Memory B cell (primary cell): ENCODE results near the gene CSNK1A1.
"Not testable (repeated sequence)": the region's sequence is repeated elsewhere in the genome, so short reads cannot be mapped to it uniquely, and the experiment has no call there.

ENCODE experiments used
- ATAC-seq: fragments of 150-1000 bp; cut with Tn5 transposase; 2 replicates; pipeline ENCODE4 v1.10.0; 2021; ENCODE audit warnings: low read depth, mild to moderate bottlenecking, moderate library complexity
- DNase-seq, 2 donors: peaks; one replicate each; pipeline ENCODE4 v3.0.0; 2022; ENCODE audit warnings: low spot score in 2 of 2
- H3K27ac Mint-ChIP-seq: one replicate; pipeline ENCODE4 v1.8.0; 2022; ENCODE audit warnings: mild to moderate bottlenecking, moderate library complexity, mixed read lengths
- H3K27me3 Mint-ChIP-seq: one replicate; pipeline ENCODE4 v1.8.0; 2022; ENCODE audit warnings: mixed read lengths
- H3K36me3 Mint-ChIP-seq: one replicate; pipeline ENCODE4 v1.8.0; 2022; ENCODE audit warnings: mild to moderate bottlenecking, mixed read lengths
- H3K4me1 Mint-ChIP-seq: one replicate; pipeline ENCODE4 v1.8.0; 2022; ENCODE audit warnings: mixed read lengths
- H3K4me3 Mint-ChIP-seq: one replicate; pipeline ENCODE4 v1.8.0; 2022; ENCODE audit warnings: mild to moderate bottlenecking, moderate library complexity, mixed read lengths
- H3K9me3 Mint-ChIP-seq: one replicate; pipeline ENCODE4 v1.8.0; 2022; ENCODE audit warnings: mixed read lengths

Gene CSNK1A1

GRCh38 chr5:149481485-149481884 lies 69.8 kb downstream of the CSNK1A1 start:
- no peak for DNase-seq
- Mint-ChIP-seq H3K4me1 (no peaks in the 10 kb centered on the region), H3K36me3 (no peaks in the 10 kb centered on the region), H3K27ac (no peak overlapping the region), H3K9me3 (no peaks in the 10 kb centered on the region), H3K27me3 (peaks cover 6% of the 10 kb centered on the region), H3K4me3 (no peak overlapping the region)
- ATAC-seq: no peak

DNA sequence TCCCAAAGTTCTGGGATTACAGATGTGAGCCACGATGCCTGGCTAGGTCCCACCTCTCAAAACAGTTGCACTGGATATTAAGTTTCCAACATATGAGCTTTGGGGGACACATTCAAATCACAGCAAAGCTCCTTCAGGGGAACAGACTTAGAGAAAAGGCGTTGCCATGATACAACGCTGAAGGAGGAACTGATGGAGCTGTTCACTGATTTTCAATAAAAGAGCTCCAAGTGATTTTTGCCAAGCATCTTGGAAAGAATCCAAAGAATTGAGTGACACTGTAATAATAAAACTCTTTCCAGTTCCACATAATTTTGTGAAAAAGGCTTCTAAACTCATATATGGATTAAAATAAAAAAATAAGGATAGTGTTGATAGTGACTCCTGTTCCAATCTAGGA lies 72.5 kb downstream of the CSNK1A1 start:
- Mint-ChIP-seq H3K4me1 (no peaks in the 10 kb centered on the region), H3K27ac (no peak overlapping the region), H3K4me3 (no peak overlapping the region), H3K9me3 (no peaks in the 10 kb centered on the region), H3K27me3 (peaks cover 8% of the 10 kb centered on the region), H3K36me3 (no peaks in the 10 kb centered on the region)
- DNase-seq (no peak), ATAC-seq (no peak)

GRCh38 chr5:149475777-149476176 lies 75.5 kb downstream of the CSNK1A1 start:
- Mint-ChIP-seq H3K9me3 (no peaks in the 10 kb centered on the region), H3K36me3 (no peaks in the 10 kb centered on the region), H3K4me3 (no peak overlapping the region), H3K4me1 (no peaks in the 10 kb centered on the region), H3K27ac (no peak overlapping the region), H3K27me3 (peaks cover 10% of the 10 kb centered on the region)
- DNase-seq (no peak), ATAC-seq (no peak)

DNA sequence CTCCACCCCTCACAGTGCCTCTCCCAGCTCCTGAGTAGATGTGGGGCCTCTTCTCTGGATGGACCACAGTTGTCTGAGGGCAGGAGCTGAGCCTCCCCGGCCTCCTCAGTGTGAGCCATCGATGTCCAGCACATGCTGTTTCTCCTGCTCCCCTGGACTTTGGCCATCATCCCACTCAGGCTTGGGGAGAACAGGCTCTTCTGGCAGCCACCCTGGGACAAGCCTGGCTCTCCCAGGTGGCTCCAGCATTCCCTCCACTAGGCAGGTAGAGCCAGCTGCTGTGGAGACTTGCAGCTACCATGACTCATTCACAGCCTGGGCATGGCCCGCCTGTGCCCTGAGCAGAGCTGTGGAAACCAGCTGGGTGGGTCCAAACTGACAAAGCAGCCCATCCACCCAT lies 77.0 kb downstream of the CSNK1A1 start:
- no peak overlapping the region for H3K27ac Mint-ChIP-seq
- H3K27me3 Mint-ChIP-seq: peaks cover 10% of the 10 kb centered on the region
- no peaks in the 10 kb centered on the region for H3K4me1 Mint-ChIP-seq
- no peak overlapping the region for H3K4me3 Mint-ChIP-seq
- no peak for DNase-seq
- no peaks in the 10 kb centered on the region for H3K36me3 Mint-ChIP-seq
- H3K9me3 Mint-ChIP-seq: no peaks in the 10 kb centered on the region
- ATAC-seq: no peak

DNA sequence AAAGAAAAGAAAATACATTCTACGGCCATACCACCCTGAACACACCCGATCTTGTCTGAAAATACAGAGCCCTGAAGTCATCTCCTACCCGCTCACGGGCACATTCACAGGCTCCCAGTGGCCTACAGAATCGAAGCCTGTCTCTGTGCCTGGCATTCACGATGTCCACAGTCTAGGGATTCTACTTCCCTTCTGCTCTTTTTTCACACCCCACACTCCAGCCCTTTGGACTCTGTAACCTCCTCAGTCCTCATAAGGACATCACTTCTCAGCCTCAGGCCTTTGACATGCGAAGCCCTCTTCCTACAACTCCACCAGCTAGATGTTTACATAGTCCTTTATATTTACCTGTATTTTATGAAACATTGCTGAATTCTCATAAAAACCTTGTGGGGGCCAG lies 77.8 kb downstream of the CSNK1A1 start:
- no peak overlapping the region for H3K4me3 Mint-ChIP-seq
- no peak for ATAC-seq

DNA sequence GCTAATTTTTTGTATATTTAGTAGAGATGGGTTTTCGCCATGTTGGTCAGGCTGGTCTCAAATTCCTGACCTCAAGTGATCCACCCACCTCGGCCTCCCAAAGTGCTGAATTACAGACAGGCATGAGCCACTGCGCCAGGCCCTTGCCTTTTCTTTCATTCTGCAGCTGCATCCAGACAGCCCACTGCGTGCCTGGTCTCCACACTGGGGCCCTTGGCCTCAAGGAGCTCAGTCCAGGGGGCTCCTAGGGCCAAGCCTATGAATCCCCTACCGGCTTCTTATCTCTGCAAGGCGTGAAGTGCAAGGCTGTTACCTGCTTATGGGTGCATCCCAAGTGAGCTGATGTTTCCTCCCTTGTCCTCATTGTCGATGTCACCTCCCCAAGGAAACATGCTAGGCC lies 78.8 kb downstream of the CSNK1A1 start:
- no peak for ATAC-seq
- no peak overlapping the region for H3K4me3 Mint-ChIP-seq
- peaks cover 10% of the 10 kb centered on the region for H3K27me3 Mint-ChIP-seq

More for the DNA sequence above, 77.8 kb downstream of the CSNK1A1 start:
- H3K9me3 Mint-ChIP-seq: no peaks in the 10 kb centered on the region
- no peaks in the 10 kb centered on the region for H3K4me1 Mint-ChIP-seq
- H3K27ac Mint-ChIP-seq: no peak overlapping the region
- DNase-seq: no peak
- peaks cover 10% of the 10 kb centered on the region for H3K27me3 Mint-ChIP-seq
- H3K36me3 Mint-ChIP-seq: no peaks in the 10 kb centered on the region

GRCh38 chr5:149471406-149472183 lies 79.6 kb downstream of the CSNK1A1 start:
- no peaks in the 10 kb centered on the region for H3K4me1 Mint-ChIP-seq
- no peak for DNase-seq
- ATAC-seq: no peak
- no peaks in the 10 kb centered on the region for H3K36me3 Mint-ChIP-seq
- H3K27me3 Mint-ChIP-seq: peaks cover 10% of the 10 kb centered on the region
- no peak overlapping the region for H3K27ac Mint-ChIP-seq
- H3K4me3 Mint-ChIP-seq: no peak overlapping the region
- H3K9me3 Mint-ChIP-seq: no peaks in the 10 kb centered on the region

More for the DNA sequence above, 78.8 kb downstream of the CSNK1A1 start:
- H3K9me3 Mint-ChIP-seq: no peaks in the 10 kb centered on the region
- no peaks in the 10 kb centered on the region for H3K4me1 Mint-ChIP-seq
- H3K27ac Mint-ChIP-seq: no peak overlapping the region
- no peak for DNase-seq
- no peaks in the 10 kb centered on the region for H3K36me3 Mint-ChIP-seq

- no peak overlapping the region for H3K27ac Mint-ChIP-seq
- no peak for ATAC-seq
- DNase-seq: no peak
- no peak overlapping the region for H3K4me3 Mint-ChIP-seq
- no peaks in the 10 kb centered on the region for H3K36me3 Mint-ChIP-seq
- peaks cover 10% of the 10 kb centered on the region for H3K27me3 Mint-ChIP-seq
- no peaks in the 10 kb centered on the region for H3K9me3 Mint-ChIP-seq
- no peaks in the 10 kb centered on the region for H3K4me1 Mint-ChIP-seq
Measured at GRCh38 chr5:149470942-149471341, 80.3 kb downstream of the CSNK1A1 start.

GRCh38 chr5:149466457-149466972 lies 84.7 kb downstream of the CSNK1A1 start:
- H3K36me3 Mint-ChIP-seq: no peaks in the 10 kb centered on the region
- ATAC-seq (no peak), DNase-seq (no peak)
- H3K4me1 Mint-ChIP-seq: peaks cover 5% of the 10 kb centered on the region
- peaks cover 7% of the 10 kb centered on the region for H3K27me3 Mint-ChIP-seq
- H3K9me3 Mint-ChIP-seq: no peaks in the 10 kb centered on the region
- H3K4me3 Mint-ChIP-seq: no peak overlapping the region
- no peak overlapping the region for H3K27ac Mint-ChIP-seq

DNA sequence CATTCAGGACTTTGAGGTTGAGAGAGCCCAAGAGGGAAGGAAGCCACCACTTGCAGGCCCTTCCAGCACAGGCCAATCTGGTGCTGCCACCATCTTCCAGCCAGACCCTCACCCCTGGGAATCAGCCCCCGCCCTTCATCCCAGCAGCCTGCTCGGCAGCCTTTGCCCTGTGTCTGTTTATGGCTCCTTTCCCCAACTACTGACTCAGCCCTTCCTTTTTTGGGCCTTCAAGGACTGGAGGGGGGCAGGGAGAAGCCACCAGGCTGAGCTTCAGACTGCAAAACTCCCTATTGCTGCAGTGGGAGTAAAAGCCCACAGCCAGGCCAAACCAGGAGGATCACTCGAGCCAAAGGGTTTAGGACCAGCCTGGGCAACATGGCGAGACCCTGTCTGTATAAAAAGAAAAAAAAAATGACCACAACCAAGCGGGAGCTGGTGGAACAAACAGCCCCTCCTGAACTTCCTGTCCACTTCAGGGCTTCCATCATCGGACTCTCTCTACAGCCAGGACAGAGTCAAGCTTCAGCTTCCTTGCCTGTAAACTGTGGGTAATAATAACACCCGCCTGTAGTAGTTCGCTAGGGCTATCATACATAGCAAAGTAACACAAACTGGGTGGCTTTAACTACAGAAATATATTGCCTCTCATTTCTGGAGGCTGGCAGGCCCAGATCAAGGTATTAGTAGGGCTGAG lies 86.3 kb downstream of the CSNK1A1 start:
- H3K4me3 Mint-ChIP-seq: no peak overlapping the region
- no peaks in the 10 kb centered on the region for H3K9me3 Mint-ChIP-seq
- peaks cover 5% of the 10 kb centered on the region for H3K4me1 Mint-ChIP-seq
- H3K27ac Mint-ChIP-seq: no peak overlapping the region
- peaks cover 3% of the 10 kb centered on the region for H3K27me3 Mint-ChIP-seq
- no peak for DNase-seq
- no peak for ATAC-seq
- no peaks in the 10 kb centered on the region for H3K36me3 Mint-ChIP-seq

- H3K9me3 Mint-ChIP-seq, DNase-seq, H3K36me3 Mint-ChIP-seq, H3K27ac Mint-ChIP-seq, H3K4me3 Mint-ChIP-seq, H3K4me1 Mint-ChIP-seq, H3K27me3 Mint-ChIP-seq: not testable (repeated sequence)
- ATAC-seq: peak; percentile 43
Measured at GRCh38 chr5:149461907-149462306, 89.3 kb downstream of the CSNK1A1 start.

GRCh38 chr5:149459891-149460290 lies 91.3 kb downstream of the CSNK1A1 start:
- ATAC-seq: no peak
- DNase-seq: no peak

DNA sequence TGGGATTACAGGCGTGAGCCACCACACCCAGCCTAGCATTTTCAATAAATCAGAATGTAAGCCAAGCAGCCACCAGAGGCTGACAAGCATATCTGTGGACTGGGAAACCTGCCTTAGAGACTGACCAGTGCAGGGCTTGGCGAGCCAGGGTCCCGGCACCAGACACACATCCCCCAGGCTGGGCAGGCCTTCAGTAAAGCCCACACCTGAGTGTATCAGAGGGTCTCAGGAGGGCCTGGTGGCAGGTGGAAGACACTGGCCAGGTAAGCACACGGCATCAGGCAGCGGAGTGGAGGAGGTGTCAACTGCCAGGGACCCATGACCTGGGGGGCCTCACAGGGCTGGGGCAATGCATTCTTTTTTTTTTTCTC lies 93.9 kb downstream of the CSNK1A1 start:
- no peak overlapping the region for H3K27ac Mint-ChIP-seq
- H3K9me3 Mint-ChIP-seq: no peaks in the 10 kb centered on the region

More at GRCh38 chr5:149459891-149460290, 91.3 kb downstream of the CSNK1A1 start:
- Mint-ChIP-seq H3K4me3 (no peak overlapping the region), H3K4me1 (peaks cover 8% of the 10 kb centered on the region), H3K36me3 (no peaks in the 10 kb centered on the region), H3K9me3 (no peaks in the 10 kb centered on the region), H3K27ac (no peak overlapping the region), H3K27me3 (no peaks in the 10 kb centered on the region)

DNA sequence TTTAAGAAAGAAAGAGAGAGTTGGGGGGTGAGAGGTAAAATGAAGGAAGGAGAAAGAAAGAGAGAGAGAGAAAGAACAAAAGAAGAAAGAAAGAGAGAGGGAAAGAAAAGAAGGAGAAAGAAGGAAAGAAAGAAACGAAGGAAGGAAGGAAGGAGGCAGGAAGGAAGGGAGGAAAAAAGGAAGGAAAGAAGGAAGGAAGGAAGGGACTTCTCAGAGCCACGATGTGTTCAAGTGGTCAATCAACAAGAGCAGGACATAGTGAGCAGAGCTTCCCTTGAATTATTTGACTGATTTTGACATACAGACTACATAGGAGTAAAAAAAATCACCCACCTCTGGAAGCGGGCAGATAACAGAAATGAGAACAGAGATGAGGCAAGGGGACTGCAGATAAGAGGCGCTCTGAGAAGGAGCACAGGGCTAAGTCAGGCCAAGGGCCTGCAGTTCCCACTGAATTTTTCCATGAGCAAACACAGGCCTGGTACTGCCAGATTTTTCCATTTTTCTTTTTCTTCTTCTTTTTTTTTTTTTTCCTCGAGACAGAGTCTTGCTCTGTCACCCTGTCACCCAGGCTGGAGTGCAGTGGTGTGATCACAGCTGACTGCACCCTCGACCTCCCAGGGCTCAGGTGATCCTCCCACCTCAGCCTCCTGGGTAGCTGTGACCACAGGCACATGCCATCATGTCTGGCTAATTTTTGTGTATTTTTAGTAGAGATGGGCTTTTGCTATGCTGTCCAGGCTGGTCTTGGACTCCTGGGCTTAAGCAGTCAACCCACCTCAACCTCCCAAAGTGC lies 94.4 kb downstream of the CSNK1A1 start:
- no peak overlapping the region for H3K27ac Mint-ChIP-seq
- peaks cover 2% of the 10 kb centered on the region for H3K27me3 Mint-ChIP-seq
- no peak overlapping the region for H3K4me3 Mint-ChIP-seq
- DNase-seq (no peak), ATAC-seq (no peak)
- H3K4me1 Mint-ChIP-seq: peaks cover 4% of the 10 kb centered on the region
- H3K36me3 Mint-ChIP-seq: no peaks in the 10 kb centered on the region
- H3K9me3 Mint-ChIP-seq: no peaks in the 10 kb centered on the region

More for the DNA sequence above, 93.9 kb downstream of the CSNK1A1 start:
- Mint-ChIP-seq H3K36me3 (no peaks in the 10 kb centered on the region), H3K4me3 (no peak overlapping the region), H3K4me1 (peaks cover 4% of the 10 kb centered on the region), H3K27me3 (peaks cover 2% of the 10 kb centered on the region)
- ATAC-seq (no peak), DNase-seq (no peak)
